BJ (cell line): ENCODE measurements around the gene XPO4. TPM values are rescaled to one million over a fixed set of nuclear protein-coding genes. Genes with fewer than 3 reads are reported as not detected.
"Not testable (repeated sequence)": the region's sequence is repeated elsewhere in the genome, so short reads cannot be mapped to it uniquely, and the experiment has no call there.

Experiments used
- CTCF ChIA-PET: fragments of 350-600 bp; formaldehyde crosslinking; extraction: SDS; loops from one replicate; lab custom pipeline; 2021; ENCODE audit warnings: antibody characterized with exemption, inconsistent platforms; lab: Yijun Ruan, JAX
- POLR2A ChIA-PET: fragments of 300-600 bp; sonication (Branson Sonifier 250); formaldehyde crosslinking; extraction: SDS; loops from one replicate; lab custom pipeline; 2021; ENCODE audit warnings: antibody characterized with exemption; lab: Charles Lee
- DNase-seq: peaks from one replicate; pipeline ENCODE4 v3.0.0-alpha.2; 2011; ENCODE audit warnings: low read depth
- H3K27me3 ChIP-seq: 2 replicates; pipeline ENCODE4 v1.6.0; 2011; ENCODE audit warnings: low read length; ENCODE audit not compliant: control insufficient read depth, insufficient read depth
- H3K36me3 ChIP-seq: 2 replicates; pipeline ENCODE4 v1.5.1; 2011; ENCODE audit warnings: low read length; ENCODE audit not compliant: control insufficient read depth, insufficient read depth
- H3K4me3 ChIP-seq: 2 replicates; pipeline ENCODE4 v1.5.1; 2011; ENCODE audit warnings: low read depth, mild to moderate bottlenecking, control low read depth, low read length
- polyA plus RNA-seq: library from polyadenylated mRNA; depleted of rRNA; stranded (reverse); fragments of >200 nt; gene quantifications from 2 replicates; pipeline ENCODE4 v1.2.3, GENCODE V29; 2011
- TF ChIP-seq, protein P1 (sequence below): IDR thresholded peaks from 2 replicates; pipeline ENCODE4 v1.5.1; 2011; ENCODE audit warnings: low read depth, mild to moderate bottlenecking, control low read depth, inconsistent platforms, low read length, moderate library complexity; ENCODE audit not compliant: insufficient read depth

Gene XPO4
- polyA plus RNA-seq, 1 experiment, result 4.9 TPM

- no peak for DNase-seq
- Histone ChIP-seq H3K4me3 (no peak overlapping the region), H3K27me3 (peaks cover 4% of the 10 kb centered on the region), H3K36me3 (no peaks in the 10 kb centered on the region)
- CTCF ChIA-PET, result interaction anchor here (0.7 to 8.0 kb wide), 5 partner anchors 13 to 726 kb away, joined by 3 to 114 read pairs (median 3); no protein-coding TSS in a partner anchor
- TF ChIP-seq, protein P1, sequence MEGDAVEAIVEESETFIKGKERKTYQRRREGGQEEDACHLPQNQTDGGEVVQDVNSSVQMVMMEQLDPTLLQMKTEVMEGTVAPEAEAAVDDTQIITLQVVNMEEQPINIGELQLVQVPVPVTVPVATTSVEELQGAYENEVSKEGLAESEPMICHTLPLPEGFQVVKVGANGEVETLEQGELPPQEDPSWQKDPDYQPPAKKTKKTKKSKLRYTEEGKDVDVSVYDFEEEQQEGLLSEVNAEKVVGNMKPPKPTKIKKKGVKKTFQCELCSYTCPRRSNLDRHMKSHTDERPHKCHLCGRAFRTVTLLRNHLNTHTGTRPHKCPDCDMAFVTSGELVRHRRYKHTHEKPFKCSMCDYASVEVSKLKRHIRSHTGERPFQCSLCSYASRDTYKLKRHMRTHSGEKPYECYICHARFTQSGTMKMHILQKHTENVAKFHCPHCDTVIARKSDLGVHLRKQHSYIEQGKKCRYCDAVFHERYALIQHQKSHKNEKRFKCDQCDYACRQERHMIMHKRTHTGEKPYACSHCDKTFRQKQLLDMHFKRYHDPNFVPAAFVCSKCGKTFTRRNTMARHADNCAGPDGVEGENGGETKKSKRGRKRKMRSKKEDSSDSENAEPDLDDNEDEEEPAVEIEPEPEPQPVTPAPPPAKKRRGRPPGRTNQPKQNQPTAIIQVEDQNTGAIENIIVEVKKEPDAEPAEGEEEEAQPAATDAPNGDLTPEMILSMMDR, result no peak
- POLR2A ChIA-PET, result no interaction called here
Measured at GRCh38 chr13:20923272-20923671, 20.7 kb upstream of the XPO4 start.

DNA sequence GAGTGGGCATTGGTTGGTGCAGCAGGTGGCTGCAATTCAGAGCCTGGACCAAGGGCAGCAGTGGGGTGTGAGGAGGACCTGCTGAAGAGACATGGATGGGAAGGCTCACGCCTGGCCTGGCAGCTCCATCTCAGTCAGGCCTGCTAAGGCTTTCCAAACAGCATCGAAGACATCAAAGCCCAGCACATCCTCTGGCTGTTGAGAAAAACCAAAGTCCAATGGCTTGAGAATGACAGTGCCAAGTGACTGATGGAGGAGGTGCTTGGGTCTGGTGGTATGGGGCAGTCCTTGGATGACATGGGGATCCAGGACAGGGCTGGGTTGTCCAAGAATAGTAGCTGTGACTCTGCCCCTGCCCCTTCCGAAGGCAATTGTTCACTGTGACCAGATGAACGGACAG lies 19.0 kb upstream of the XPO4 start:
- CTCF ChIA-PET, result interaction anchor here (0.6 to 8.0 kb wide), 6 partner anchors 26 to 739 kb away, joined by 3 to 114 read pairs (median 6); no protein-coding TSS in a partner anchor
- Histone ChIP-seq H3K4me3 (no peak overlapping the region), H3K36me3 (no peaks in the 10 kb centered on the region), H3K27me3 (peaks cover 4% of the 10 kb centered on the region)
- TF ChIP-seq, protein P1, result no peak
- POLR2A ChIA-PET, result no interaction called here
- no peak for DNase-seq

DNA sequence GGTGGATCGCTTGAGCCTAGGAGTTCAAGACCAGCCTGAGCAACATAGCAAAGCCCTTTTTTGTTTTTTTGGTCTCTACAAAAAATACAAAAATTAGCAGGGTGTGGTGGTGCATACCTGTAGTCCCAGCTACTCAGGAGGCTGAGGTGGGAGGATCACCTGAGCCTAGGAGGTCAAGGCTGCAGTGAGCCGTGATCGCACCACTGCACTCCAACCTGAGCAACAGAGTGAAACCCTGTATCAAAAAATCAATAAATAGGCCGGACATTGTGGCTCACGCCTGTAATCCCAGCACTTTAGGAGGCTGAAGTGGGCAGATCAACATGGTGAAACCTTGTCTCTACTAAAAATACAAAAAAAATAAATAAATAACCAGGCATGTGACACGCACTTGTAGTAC lies 13.1 kb upstream of the XPO4 start:
- DNase-seq, CTCF ChIA-PET, H3K36me3 ChIP-seq, H3K4me3 ChIP-seq, H3K27me3 ChIP-seq, POLR2A ChIA-PET: not testable (repeated sequence)

- ChIA-PET CTCF (interaction anchor here (1.0 kb wide), 1 partner anchor 14 kb away, joined by 4 read pairs; no protein-coding TSS in a partner anchor), POLR2A (no interaction called here)
- no peak for DNase-seq
- Histone ChIP-seq H3K4me3 (no peak overlapping the region), H3K36me3 (no peaks in the 10 kb centered on the region), H3K27me3 (peaks cover 1% of the 10 kb centered on the region; the same call in 1 of the 2 replicates)
- TF ChIP-seq, protein P1, result no peak
Measured at GRCh38 chr13:20911037-20911436, 8.5 kb upstream of the XPO4 start.

DNA sequence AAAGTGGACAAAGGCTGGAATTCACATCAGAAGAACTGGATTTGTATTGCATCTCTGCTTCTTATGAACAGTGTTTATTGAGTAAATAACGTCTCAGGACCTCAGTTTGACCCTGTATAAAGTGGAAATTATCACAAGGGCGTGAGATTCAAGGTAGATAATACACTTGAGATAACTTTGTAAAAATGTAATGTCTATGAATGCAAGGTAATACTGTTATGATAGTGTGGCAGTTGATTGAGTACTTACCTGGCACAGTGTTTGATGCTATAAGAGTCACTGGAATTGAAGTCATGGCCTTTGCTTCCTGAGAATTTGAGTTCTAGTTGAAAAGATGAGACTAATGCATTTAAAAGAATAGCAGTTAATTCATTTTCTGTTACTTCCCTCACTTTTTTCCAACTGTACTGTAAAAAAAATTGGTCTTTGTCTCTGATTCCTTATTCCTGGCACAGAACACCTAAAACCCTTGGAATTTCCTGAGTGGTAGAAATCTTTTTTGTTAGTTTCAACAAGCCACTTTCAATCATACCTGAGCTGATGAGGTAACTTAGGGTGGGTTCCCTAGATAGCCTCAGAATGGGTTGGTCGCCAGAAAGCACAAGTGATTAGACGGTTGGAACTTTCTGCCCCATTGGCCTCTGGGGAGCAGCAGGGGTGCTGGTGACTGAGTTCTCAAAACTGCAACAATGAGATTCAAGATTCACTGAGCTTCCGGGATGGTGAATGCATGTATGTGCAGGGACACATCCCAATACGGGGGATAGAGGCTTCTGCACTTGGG lies 6.4 kb upstream of the XPO4 start:
- Histone ChIP-seq H3K27me3 (peaks cover 1% of the 10 kb centered on the region; the same call in 1 of the 2 replicates), H3K4me3 (no peak overlapping the region), H3K36me3 (no peaks in the 10 kb centered on the region)
- CTCF ChIA-PET, result interaction anchor here (0.8 kb wide), 1 partner anchor 81 kb away, joined by 3 read pairs; no protein-coding TSS in a partner anchor
- TF ChIP-seq, protein P1, result no peak
- POLR2A ChIA-PET, result no interaction called here
- no peak for DNase-seq
